Suprapubic skin (tissue), 4 donors: ENCODE measurements around the gene ZNF778.

Source experiments
- EP300 ChIP-seq: sonication (generic); formaldehyde crosslinking; IDR thresholded peaks from one replicate; pipeline ENCODE4 v1.6.1; 2017; ENCODE audit warnings: antibody characterized with exemption
- POLR2A ChIP-seq, 2 donors: fragments of 450-650 bp; IDR thresholded peaks; one replicate each; pipeline ENCODE4 v1.6.1; 2017; ENCODE audit warnings: antibody characterized with exemption in 2 of 2, mild to moderate bottlenecking in 2 of 2, moderate library complexity in 2 of 2
- POLR2AphosphoS5 ChIP-seq, 3 donors: sonication (generic); formaldehyde crosslinking; IDR thresholded peaks; one replicate each; pipeline ENCODE4 v1.6.1; 2017; ENCODE audit warnings: antibody characterized with exemption in 3 of 3
- TF ChIP-seq, protein P1 (sequence below), 2 donors: fragments of 200-600 bp in 1 of 2; fragments of 450-650 bp in 1 of 2; sonication (generic) in 1 of 2; IDR thresholded peaks; one replicate each; pipeline ENCODE4 v1.5.1; 2016 to 2019; ENCODE audit warnings: antibody characterized with exemption in 2 of 2, mild to moderate bottlenecking in 1 of 2, moderate library complexity in 1 of 2

- TF ChIP-seq POLR2A (IDR thresholded peaks at IDR 0.05) (no peak), POLR2AphosphoS5 (IDR thresholded peaks at IDR 0.05) (no peak), EP300 (no peak)
- TF ChIP-seq, protein P1, sequence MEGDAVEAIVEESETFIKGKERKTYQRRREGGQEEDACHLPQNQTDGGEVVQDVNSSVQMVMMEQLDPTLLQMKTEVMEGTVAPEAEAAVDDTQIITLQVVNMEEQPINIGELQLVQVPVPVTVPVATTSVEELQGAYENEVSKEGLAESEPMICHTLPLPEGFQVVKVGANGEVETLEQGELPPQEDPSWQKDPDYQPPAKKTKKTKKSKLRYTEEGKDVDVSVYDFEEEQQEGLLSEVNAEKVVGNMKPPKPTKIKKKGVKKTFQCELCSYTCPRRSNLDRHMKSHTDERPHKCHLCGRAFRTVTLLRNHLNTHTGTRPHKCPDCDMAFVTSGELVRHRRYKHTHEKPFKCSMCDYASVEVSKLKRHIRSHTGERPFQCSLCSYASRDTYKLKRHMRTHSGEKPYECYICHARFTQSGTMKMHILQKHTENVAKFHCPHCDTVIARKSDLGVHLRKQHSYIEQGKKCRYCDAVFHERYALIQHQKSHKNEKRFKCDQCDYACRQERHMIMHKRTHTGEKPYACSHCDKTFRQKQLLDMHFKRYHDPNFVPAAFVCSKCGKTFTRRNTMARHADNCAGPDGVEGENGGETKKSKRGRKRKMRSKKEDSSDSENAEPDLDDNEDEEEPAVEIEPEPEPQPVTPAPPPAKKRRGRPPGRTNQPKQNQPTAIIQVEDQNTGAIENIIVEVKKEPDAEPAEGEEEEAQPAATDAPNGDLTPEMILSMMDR (IDR thresholded peaks at IDR 0.05) = no peak
These were observed 28.9 kb downstream of the ZNF778 start for GRCh38 chr16:89246383-89246902.
